Measurements from ENCODE around the gene CARMIL3.
"Not testable (repeated sequence)": the region's sequence is repeated elsewhere in the genome, so short reads cannot be mapped to it uniquely, and the experiment has no call there.

CARMIL3 gene

GRCh38 chr14:24042746-24043145 lies 9.1 kb upstream of the CARMIL3 start:
- peak; percentile 95 for DNase-seq

DNA sequence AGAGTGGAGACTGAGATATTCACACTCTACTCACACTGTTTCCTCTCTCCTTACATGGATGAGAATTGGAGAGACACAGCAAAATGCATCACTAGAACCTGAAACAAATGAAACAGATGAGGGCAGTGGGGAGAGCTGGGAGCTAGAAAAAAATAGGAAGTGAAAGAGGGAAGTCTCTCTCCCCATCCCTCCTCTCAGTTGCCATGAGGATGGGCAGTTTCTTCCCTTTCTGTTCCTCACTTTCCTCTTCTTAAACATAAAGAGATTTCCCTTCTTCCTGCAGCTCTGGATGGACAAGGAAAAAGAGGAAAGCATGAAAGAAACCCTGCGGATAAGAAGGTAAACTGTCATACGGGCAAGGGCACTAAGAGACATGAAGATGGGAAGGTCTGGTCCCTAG lies 2.8 kb upstream of the CARMIL3 start:
- DNase-seq, result not testable (repeated sequence)

- DNase-seq, result not testable (repeated sequence)
Measured at GRCh38 chr14:24050753-24051152, 1.1 kb upstream of the CARMIL3 start.

- peak; percentile 35 for DNase-seq
Measured at GRCh38 chr14:24051176-24051788, 527 bp upstream of the CARMIL3 start.

DNA sequence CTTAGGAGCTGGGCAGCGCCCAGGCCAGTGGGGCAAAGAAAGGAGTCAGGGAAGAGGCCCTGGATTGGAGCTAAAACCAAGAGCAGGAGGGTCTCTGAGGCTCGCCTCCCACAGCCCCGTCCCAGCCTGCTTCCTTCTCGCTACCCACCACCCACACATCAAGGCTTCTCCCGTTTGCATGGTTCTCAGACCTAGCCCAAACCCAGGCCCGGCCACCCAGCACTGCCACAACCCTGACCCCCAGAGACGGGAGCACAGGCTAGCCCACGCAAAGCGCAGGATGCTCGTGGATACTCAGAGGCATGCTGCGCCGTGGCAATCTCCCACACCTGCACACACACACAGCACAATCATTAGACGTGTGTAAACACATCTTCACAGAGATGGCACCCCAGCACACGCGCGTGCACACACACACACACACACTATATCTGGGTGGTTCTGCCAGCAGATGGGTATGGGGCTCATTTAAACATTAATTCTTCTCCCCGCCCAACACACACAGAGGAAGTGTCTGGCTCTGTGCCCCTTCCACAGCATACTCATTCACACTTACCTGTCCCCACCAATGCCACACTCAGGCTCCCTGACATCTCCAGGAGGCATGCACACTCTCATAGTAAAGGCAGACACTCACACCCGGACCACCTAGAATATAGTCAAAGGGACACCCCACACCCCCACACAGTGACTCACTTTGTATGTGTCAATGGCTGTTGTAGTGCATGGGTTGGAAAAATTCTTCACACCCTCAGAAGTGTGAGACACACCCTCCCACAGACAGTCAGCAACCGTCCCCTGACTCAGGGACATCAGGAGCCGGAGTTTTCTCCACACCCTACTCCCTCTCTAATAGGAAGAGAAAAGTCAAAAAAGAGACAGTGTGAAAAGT lies 1.1 kb downstream of the CARMIL3 start:
- DNase-seq, result no peak

DNA sequence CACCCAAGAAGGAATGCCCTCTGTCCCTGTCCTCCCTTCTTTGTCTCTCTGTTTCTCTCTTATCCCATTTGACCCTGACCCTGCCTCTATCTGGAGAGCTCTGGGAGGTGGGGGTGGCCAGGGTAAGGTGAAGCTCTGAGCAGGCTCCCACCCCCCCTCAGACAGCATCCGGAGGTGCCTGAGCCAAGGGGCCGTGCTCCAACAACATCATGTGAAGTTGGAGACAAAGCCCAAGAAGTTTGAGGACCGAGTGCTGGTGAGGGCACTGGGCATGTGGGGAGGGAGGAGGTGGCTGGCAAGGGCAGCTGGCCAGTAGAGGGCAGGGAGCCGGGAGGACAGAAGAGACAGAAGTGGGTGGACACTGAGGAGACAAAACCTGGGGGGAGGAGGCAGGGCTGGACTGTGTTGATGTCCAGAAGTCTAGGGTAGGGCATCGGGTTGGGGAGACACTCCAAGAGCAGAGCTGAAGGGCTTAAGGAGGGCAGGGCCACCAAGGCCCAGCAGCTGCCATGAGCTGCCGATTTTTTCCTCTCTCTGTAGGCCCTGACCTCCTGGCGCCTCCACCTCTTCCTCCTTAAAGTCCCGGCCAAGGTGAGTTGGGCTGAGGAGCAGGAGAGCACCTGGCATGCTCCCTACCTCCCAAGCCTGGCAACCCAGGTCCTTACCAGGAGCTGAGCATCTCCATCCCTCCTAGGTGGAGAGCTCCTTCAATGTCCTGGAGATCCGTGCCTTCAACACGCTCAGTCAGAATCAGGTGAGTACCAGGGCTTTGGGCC lies 1.9 kb downstream of the CARMIL3 start:
- no peak for DNase-seq

- DNase-seq, result no peak
Measured at GRCh38 chr14:24054324-24054641, 2.5 kb downstream of the CARMIL3 start.

- DNase-seq, result no peak
Measured at GRCh38 chr14:24054646-24055045, 2.8 kb downstream of the CARMIL3 start.

GRCh38 chr14:24055971-24056799 lies 4.4 kb downstream of the CARMIL3 start:
- no peak for DNase-seq

DNA sequence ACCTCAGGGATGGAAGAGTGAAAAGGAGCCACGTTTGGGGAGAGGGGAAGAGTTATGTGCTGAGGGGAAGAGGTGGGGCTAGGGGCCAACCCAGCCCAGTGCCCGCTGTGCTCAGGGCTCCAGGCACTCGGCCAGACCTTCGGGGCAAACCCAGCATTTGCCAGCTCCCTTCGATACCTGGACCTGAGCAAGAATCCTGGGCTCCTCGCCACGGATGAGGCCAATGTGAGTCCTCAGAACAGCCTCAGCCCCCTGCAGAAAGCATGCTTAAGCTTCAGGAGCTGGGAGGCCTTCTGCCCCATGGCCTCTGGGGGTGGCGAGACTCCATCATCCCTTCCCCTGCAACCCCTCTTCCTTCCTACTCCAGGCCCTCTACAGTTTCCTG lies 5.0 kb downstream of the CARMIL3 start:
- no peak for DNase-seq

DNA sequence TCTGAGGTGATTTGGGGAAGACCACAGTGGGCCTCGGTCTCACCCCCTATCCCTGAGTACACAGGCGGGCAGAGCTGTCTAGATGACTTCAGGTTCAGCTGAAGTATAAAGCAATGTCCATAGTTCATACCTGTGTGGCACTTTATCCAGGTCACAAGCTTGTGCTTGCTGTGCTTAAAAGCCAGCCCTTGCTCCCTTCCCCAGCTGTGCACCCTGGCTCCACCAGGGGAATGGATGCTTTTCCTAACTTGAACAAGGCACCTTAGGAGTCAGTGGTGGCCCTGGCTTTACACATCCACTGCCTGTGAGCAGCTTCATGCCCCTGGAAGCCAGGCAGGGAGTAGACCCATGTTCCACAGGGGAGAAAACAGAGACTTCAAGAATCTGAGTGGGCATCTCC lies 5.5 kb downstream of the CARMIL3 start:
- DNase-seq, result no peak

DNA sequence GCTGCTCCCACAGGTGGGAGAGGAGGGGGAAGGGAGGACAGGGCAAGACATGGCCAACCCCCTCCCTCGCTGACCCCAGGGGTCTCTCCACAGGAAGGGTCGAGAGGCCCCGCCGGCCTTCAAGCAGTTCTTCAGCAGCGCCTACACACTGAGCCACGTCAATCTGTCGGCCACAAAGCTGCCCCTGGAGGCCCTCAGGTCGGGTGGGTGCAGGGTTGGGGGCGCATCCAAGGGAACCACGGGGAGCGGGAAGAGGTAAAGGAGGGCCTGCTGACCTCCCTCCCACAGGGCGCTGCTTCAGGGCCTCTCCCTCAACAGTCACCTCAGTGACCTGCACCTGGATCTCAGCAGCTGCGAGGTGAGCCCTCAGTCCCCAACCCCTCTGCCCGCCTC lies 6.1 kb downstream of the CARMIL3 start:
- DNase-seq, result no peak

- DNase-seq, result peak; percentile 49
Measured at GRCh38 chr14:24058260-24058950, 6.6 kb downstream of the CARMIL3 start.

- no peak for DNase-seq
Measured at GRCh38 chr14:24058951-24059475, 7.2 kb downstream of the CARMIL3 start.

GRCh38 chr14:24059841-24060388 lies 8.1 kb downstream of the CARMIL3 start:
- DNase-seq, result no peak

DNA sequence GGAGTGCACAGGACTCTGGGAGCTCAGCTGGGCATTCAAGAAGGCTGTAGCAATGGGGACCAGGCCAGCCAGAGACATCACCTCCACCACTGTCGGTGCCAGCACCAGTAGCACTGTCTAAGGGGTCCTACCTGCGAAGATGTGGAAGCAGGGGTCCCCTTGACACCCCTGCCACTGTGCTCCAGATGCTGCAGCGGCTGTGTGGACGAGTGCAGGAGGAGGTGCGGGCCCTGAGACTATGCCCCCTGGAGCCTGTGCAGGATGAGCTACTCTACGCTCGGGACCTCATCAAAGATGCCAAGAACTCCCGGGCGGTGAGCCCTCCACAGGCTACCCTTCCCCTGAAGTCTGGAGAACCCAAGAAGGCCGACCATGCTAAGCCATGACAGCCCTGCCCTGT lies 8.6 kb downstream of the CARMIL3 start:
- DNase-seq, result no peak

- DNase-seq, result no peak
Measured at GRCh38 chr14:24060984-24061913, 9.4 kb downstream of the CARMIL3 start.

DNA sequence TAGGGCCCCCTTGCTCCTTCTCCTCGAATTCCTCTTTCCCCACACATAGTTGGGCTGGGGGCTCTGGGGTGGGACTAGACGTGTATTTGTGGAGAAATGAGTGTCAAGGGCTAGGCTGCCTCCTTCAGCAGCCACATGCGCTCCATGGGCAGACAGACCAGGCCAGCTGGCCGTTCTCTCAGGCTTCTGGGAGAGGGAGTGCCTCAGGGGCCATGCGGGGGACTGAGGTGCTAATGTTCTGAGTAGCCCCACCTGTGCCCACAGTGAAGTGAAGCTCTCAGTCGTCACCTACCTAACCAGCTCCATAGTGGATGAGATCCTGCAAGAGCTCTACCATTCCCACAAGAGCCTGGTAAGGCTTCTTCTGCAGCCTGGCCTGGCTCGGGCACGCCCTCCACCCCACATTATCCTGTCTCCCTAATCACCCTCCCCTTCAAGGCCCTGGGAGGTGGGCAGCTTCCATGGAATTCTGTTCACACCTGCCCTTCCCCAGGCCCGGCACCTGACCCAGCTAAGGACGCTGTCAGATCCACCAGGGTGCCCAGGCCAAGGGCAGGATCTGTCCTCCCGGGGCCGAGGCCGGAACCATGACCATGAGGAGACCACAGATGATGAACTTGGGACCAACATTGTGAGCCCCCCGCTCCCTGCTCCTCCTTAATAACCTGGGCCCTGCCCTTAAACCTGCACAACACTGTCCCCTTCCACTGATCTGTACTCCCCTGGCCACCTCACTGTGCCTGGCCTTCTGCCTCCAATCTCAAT lies 10.6 kb downstream of the CARMIL3 start:
- no peak for DNase-seq

GRCh38 chr14:24063263-24063836 lies 11.5 kb downstream of the CARMIL3 start:
- DNase-seq, result no peak

Measured in NCI-H2171 treated with DMSO at 0.1 percent for 48 hours (cell line).